ENCODE data around the gene JPH3. TPM values are rescaled to one million over a fixed set of nuclear protein-coding genes. Genes with fewer than 3 reads are reported as not detected.

The JPH3 gene
- total and polyA plus RNA-seq, 10 of the 15 experiments (the other 5 are each of a cell fraction or from before 2014, with no cell fraction given), result 0.05 TPM; not detected in 9

DNA sequence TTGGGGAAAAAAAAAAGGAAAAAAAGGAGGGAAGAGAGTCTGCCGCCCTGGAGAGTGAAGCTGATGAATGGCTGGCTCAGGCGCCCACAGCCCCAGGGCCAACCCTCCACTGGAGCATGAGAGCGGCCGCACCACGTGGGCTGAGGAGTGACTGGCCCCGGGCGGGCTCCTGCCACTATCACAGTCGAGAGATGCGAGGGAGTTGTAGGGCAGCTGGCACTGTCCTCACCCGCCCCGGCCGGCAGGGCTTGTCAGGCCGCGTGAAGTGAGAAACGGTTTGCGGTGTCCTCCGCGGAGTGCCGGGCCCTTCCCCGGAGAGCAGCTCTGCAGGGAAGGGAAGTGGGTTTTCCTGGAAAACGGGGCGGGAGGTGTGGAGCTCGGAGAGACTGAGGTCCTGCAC, 45.9 kb downstream of the JPH3 start (continued):
- TF ChIP-seq, protein P1, sequence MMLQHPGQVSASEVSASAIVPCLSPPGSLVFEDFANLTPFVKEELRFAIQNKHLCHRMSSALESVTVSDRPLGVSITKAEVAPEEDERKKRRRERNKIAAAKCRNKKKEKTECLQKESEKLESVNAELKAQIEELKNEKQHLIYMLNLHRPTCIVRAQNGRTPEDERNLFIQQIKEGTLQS (IDR thresholded peaks at IDR 0.05; ENCODE audit: borderline replicate concordance, extremely low read depth, low read depth, low read length), result no peak
- TF ChIP-seq BCLAF1 (IDR thresholded peaks at IDR 0.05) (no peak), SMAD1 (IDR thresholded peaks at IDR 0.05; ENCODE audit: low read depth, partially characterized antibody) (no peak), GATAD2B (conservative IDR thresholded peaks at IDR 0.05; ENCODE audit: low read depth) (no peak), TCF7 (IDR thresholded peaks at IDR 0.05; ENCODE audit: borderline replicate concordance) (no peak), FOS (IDR thresholded peaks at IDR 0.05; ENCODE audit: borderline replicate concordance, extremely low read depth, insufficient read length) (no peak), MAX (IDR thresholded peaks at IDR 0.05; ENCODE audit: low read depth, low read length) (no peak), MXI1 (IDR thresholded peaks at IDR 0.05; ENCODE audit: low read depth, low read length) (no peak), ZBTB4 (CRISPR knock-in tag; IDR thresholded peaks at IDR 0.05) (no peak)
- TF ChIP-seq, protein P2, sequence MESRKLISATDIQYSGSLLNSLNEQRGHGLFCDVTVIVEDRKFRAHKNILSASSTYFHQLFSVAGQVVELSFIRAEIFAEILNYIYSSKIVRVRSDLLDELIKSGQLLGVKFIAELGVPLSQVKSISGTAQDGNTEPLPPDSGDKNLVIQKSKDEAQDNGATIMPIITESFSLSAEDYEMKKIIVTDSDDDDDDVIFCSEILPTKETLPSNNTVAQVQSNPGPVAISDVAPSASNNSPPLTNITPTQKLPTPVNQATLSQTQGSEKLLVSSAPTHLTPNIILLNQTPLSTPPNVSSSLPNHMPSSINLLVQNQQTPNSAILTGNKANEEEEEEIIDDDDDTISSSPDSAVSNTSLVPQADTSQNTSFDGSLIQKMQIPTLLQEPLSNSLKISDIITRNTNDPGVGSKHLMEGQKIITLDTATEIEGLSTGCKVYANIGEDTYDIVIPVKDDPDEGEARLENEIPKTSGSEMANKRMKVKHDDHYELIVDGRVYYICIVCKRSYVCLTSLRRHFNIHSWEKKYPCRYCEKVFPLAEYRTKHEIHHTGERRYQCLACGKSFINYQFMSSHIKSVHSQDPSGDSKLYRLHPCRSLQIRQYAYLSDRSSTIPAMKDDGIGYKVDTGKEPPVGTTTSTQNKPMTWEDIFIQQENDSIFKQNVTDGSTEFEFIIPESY (IDR thresholded peaks at IDR 0.05), result no peak

Data from GM12878 (cell line).